Measurements from ENCODE around the gene PCBP3.

PCBP3 gene

GRCh38 chr21:45889961-45890360 lies 246.4 kb downstream of the PCBP3 start:
- no peak overlapping the region for H2AFZ ChIP-seq (ENCODE audit: low read depth)
- no peak overlapping the region for H3K4me2 ChIP-seq
- no peaks in the 10 kb centered on the region for H3K4me1 ChIP-seq (ENCODE audit: low read depth, poor library complexity, severe bottlenecking)
- H3K36me3 ChIP-seq (ENCODE audit: insufficient read depth): no peaks in the 10 kb centered on the region
- peaks cover 63% of the 10 kb centered on the region for H3K27me3 ChIP-seq (ENCODE audit: insufficient read depth, low read depth)
- H3K27ac ChIP-seq: no peak overlapping the region
- TF ChIP-seq, protein P1, sequence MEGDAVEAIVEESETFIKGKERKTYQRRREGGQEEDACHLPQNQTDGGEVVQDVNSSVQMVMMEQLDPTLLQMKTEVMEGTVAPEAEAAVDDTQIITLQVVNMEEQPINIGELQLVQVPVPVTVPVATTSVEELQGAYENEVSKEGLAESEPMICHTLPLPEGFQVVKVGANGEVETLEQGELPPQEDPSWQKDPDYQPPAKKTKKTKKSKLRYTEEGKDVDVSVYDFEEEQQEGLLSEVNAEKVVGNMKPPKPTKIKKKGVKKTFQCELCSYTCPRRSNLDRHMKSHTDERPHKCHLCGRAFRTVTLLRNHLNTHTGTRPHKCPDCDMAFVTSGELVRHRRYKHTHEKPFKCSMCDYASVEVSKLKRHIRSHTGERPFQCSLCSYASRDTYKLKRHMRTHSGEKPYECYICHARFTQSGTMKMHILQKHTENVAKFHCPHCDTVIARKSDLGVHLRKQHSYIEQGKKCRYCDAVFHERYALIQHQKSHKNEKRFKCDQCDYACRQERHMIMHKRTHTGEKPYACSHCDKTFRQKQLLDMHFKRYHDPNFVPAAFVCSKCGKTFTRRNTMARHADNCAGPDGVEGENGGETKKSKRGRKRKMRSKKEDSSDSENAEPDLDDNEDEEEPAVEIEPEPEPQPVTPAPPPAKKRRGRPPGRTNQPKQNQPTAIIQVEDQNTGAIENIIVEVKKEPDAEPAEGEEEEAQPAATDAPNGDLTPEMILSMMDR (conservative IDR thresholded peaks at IDR 0.05; ENCODE audit: low read depth, low read length): no peak
- no peaks in the 10 kb centered on the region for H3K79me2 ChIP-seq (ENCODE audit: insufficient read depth, low read depth)
- H3K4me3 ChIP-seq (IDR thresholded peaks at IDR 0.05; ENCODE audit: insufficient read depth, low read depth, low read length): no peak overlapping the region
- no peak overlapping the region for H3K9ac ChIP-seq
- no peaks in the 10 kb centered on the region for H4K20me1 ChIP-seq (ENCODE audit: insufficient read depth)

GRCh38 chr21:45891388-45892155 lies 248.0 kb downstream of the PCBP3 start:
- Histone ChIP-seq H3K4me2 (no peak overlapping the region), H3K9ac (no peak overlapping the region), H2AFZ (ENCODE audit: low read depth) (no peak overlapping the region), H3K4me1 (ENCODE audit: low read depth, poor library complexity, severe bottlenecking) (no peaks in the 10 kb centered on the region), H3K36me3 (ENCODE audit: insufficient read depth) (no peaks in the 10 kb centered on the region), H4K20me1 (ENCODE audit: insufficient read depth) (no peaks in the 10 kb centered on the region), H3K4me3 (IDR thresholded peaks at IDR 0.05; ENCODE audit: insufficient read depth, low read depth, low read length) (no peak overlapping the region), H3K27me3 (ENCODE audit: insufficient read depth, low read depth) (peaks cover 69% of the 10 kb centered on the region), H3K27ac (no peak overlapping the region), H3K79me2 (ENCODE audit: insufficient read depth, low read depth) (no peaks in the 10 kb centered on the region)
- TF ChIP-seq, protein P1 (conservative IDR thresholded peaks at IDR 0.05; ENCODE audit: low read depth, low read length): no peak

DNA sequence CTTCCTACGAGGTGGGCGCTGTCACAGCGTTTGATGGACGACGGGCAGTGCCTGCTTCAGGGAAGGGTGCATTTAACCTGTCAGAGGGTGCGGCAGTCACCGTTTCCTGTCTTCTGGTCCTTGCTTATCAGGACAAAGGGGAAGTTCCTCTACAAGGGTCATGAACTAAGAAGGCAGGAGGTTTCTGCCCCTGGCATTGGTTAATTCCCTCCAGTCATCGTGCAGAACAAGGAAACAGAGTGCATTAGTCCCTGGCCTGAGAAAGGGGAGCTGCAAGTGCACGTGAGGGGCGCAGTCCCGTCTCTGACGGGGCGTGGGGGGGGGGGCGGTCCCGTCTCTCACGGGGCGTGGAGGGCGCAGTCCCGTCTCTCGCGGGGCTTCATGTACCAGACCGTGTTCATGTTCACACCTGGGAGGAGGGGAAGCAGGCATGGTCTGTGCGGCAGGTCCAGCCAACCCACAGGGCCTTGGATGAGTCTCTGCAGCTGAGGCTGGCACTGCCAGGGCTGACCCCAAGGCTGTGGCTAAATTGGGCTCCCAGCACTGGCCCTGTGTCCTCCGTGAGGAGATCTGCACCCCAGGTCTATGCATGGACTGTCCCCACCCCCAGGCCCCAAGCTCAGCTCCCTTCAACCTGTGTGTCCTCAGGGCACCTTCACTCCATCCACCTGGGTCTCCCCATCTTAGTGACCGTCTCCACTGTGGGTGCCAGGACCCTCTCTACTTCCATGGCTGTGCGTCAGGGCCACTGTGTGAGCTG lies 248.8 kb downstream of the PCBP3 start:
- Histone ChIP-seq H2AFZ (ENCODE audit: low read depth) (no peak overlapping the region), H3K4me1 (ENCODE audit: low read depth, poor library complexity, severe bottlenecking) (no peaks in the 10 kb centered on the region), H3K4me2 (no peak overlapping the region), H3K27me3 (ENCODE audit: insufficient read depth, low read depth) (peaks cover 75% of the 10 kb centered on the region), H3K27ac (no peak overlapping the region), H3K4me3 (IDR thresholded peaks at IDR 0.05; ENCODE audit: insufficient read depth, low read depth, low read length) (no peak overlapping the region), H3K36me3 (ENCODE audit: insufficient read depth) (no peaks in the 10 kb centered on the region), H3K9ac (no peak overlapping the region), H3K79me2 (ENCODE audit: insufficient read depth, low read depth) (no peaks in the 10 kb centered on the region), H4K20me1 (ENCODE audit: insufficient read depth) (no peaks in the 10 kb centered on the region)
- TF ChIP-seq, protein P1 (conservative IDR thresholded peaks at IDR 0.05; ENCODE audit: low read depth, low read length): no peak

GRCh38 chr21:45892916-45893739 lies 249.6 kb downstream of the PCBP3 start:
- peaks cover 75% of the 10 kb centered on the region for H3K27me3 ChIP-seq (ENCODE audit: insufficient read depth, low read depth)
- H3K4me2 ChIP-seq: no peak overlapping the region
- H3K4me3 ChIP-seq (IDR thresholded peaks at IDR 0.05; ENCODE audit: insufficient read depth, low read depth, low read length): no peak overlapping the region
- TF ChIP-seq, protein P1 (conservative IDR thresholded peaks at IDR 0.05; ENCODE audit: low read depth, low read length): no peak
- H4K20me1 ChIP-seq (ENCODE audit: insufficient read depth): no peaks in the 10 kb centered on the region
- no peaks in the 10 kb centered on the region for H3K4me1 ChIP-seq (ENCODE audit: low read depth, poor library complexity, severe bottlenecking)
- H3K79me2 ChIP-seq (ENCODE audit: insufficient read depth, low read depth): no peaks in the 10 kb centered on the region
- H3K9ac ChIP-seq: no peak overlapping the region
- no peak overlapping the region for H3K27ac ChIP-seq
- no peaks in the 10 kb centered on the region for H3K36me3 ChIP-seq (ENCODE audit: insufficient read depth)
- no peak overlapping the region for H2AFZ ChIP-seq (ENCODE audit: low read depth)
